B cell (primary cell): ENCODE data around the gene C3orf18. TPM values are rescaled to one million over a fixed set of nuclear protein-coding genes. Genes with fewer than 3 reads are reported as not detected.

Source experiments
- ATAC-seq: fragments of 200-7000 bp; cut with Tn5 transposase; one replicate; pipeline ENCODE4 v1.10.0; 2021; ENCODE audit warnings: low read depth, mild to moderate bottlenecking, moderate number of reproducible peaks, moderate library complexity
- CTCF ChIA-PET: fragments of 350-600 bp; sonication (Branson Sonifier 250); formaldehyde crosslinking; loops from one replicate; lab custom pipeline; 2021; ENCODE audit warnings: antibody characterized with exemption, inconsistent platforms; lab: Charles Lee
- POLR2A ChIA-PET: fragments of 350-600 bp; sonication (Branson Sonifier 250); formaldehyde crosslinking; loops from one replicate; lab custom pipeline; 2021; ENCODE audit warnings: antibody characterized with exemption; lab: Charles Lee
- DNase-seq: peaks from one replicate; pipeline ENCODE4 v3.0.0; 2013
- H2AFZ ChIP-seq: 2 replicates; pipeline ENCODE4 v1.6.1; 2012; ENCODE audit warnings: mild to moderate bottlenecking, low read depth, low read length; ENCODE audit not compliant: insufficient read depth, poor library complexity, severe bottlenecking
- H3K27ac ChIP-seq, 2 donors: 1 replicate in 1 of 2; 2 replicates in 1 of 2; pipeline ENCODE4 v1.5.1; 2012 to 2013; ENCODE audit warnings: low read length in 2 of 2, mild to moderate bottlenecking in 2 of 2, moderate library complexity in 1 of 2
- H3K27me3 ChIP-seq, 4 experiments: fragments of 200-600 bp in 1 of 4; sonication (generic) in 1 of 4; replicated peaks in 1 of 4; 1 replicate in 2 of 4; 2 replicates in 2 of 4; pipeline versions ENCODE4 v1.6.1 to v1.7.0; 2013 to 2016; ENCODE audit warnings: low read length in 3 of 4, mild to moderate bottlenecking in 2 of 4, mixed read lengths in 1 of 4, moderate library complexity in 1 of 4; ENCODE audit not compliant: insufficient read depth in 4 of 4, control insufficient read depth in 3 of 4; ENCODE audit errors: control extremely low read depth in 1 of 4
- H3K36me3 ChIP-seq, 2 experiments: replicated peaks in 1 of 2; 1 replicate in 1 of 2; 2 replicates in 1 of 2; pipeline versions ENCODE4 v1.6.1 to v1.7.1; 2013; ENCODE audit warnings: low read length in 1 of 2; ENCODE audit not compliant: insufficient read depth in 2 of 2, control insufficient read depth in 1 of 2; ENCODE audit errors: control extremely low read depth in 1 of 2, extremely low read depth in 1 of 2
- H3K4me1 ChIP-seq, 2 donors: fragments of 200-600 bp in 1 of 2; sonication (generic) in 1 of 2; 1 replicate in 1 of 2; 2 replicates in 1 of 2; pipeline versions ENCODE4 v1.5.1 to v1.6.1; 2013 to 2017; ENCODE audit warnings: low read length in 2 of 2; ENCODE audit not compliant: control insufficient read depth in 2 of 2, insufficient read depth in 2 of 2
- H3K4me2 ChIP-seq: replicated peaks from 2 replicates; pipeline ENCODE3; 2012; ENCODE audit warnings: mild to moderate bottlenecking, low read depth, low read length; ENCODE audit not compliant: poor library complexity, severe bottlenecking
- H3K4me3 ChIP-seq, 5 experiments: fragments of 200-600 bp in 1 of 5; sonication (generic) in 1 of 5; 1 replicate in 3 of 5; 2 replicates in 2 of 5; pipeline versions ENCODE4 v1.5.1 to v1.7.0; 2011 to 2016; ENCODE audit warnings: low read length in 4 of 5, mild to moderate bottlenecking in 4 of 5, low read depth in 2 of 5, control low read depth in 1 of 5, moderate library complexity in 1 of 5; ENCODE audit not compliant: insufficient read depth in 1 of 5; ENCODE audit errors: control extremely low read depth in 1 of 5, extremely low read depth in 1 of 5
- H3K79me2 ChIP-seq: fragments of 200-600 bp; sonication (generic); one replicate; pipeline ENCODE4 v1.6.0; 2016; ENCODE audit warnings: low read length; ENCODE audit not compliant: control insufficient read depth, insufficient read depth
- H3K9ac ChIP-seq: fragments of 200-600 bp; sonication (generic); 2 replicates; pipeline ENCODE4 v1.6.1; 2017; ENCODE audit warnings: mild to moderate bottlenecking, low read length, moderate library complexity
- H3K9me3 ChIP-seq, 3 donors: one replicate each; pipeline versions ENCODE4 v1.6.1 to v1.7.1; 2013; ENCODE audit warnings: low read length in 2 of 3; ENCODE audit not compliant: control insufficient read depth in 2 of 3, insufficient read depth in 1 of 3; ENCODE audit errors: control extremely low read depth in 1 of 3
- H4K20me1 ChIP-seq: 2 replicates; pipeline ENCODE4 v1.6.0; 2012; ENCODE audit warnings: mild to moderate bottlenecking, low read length; ENCODE audit not compliant: insufficient read depth, control insufficient read depth, poor library complexity, severe bottlenecking
- H3K27ac Mint-ChIP-seq: one replicate; pipeline ENCODE4 v1.8.0; 2021; ENCODE audit warnings: mixed read lengths
- H3K27me3 Mint-ChIP-seq: one replicate; pipeline ENCODE4 v1.8.0; 2021; ENCODE audit warnings: mixed read lengths
- H3K4me1 Mint-ChIP-seq: one replicate; pipeline ENCODE4 v1.8.0; 2021; ENCODE audit warnings: mixed read lengths
- H3K4me3 Mint-ChIP-seq: one replicate; pipeline ENCODE4 v1.8.0; 2021; ENCODE audit warnings: mixed read lengths
- H3K9me3 Mint-ChIP-seq: one replicate; pipeline ENCODE4 v1.8.0; 2022; ENCODE audit warnings: mixed read lengths; ENCODE audit not compliant: insufficient read depth
- EZH2 ChIP-seq: IDR thresholded peaks from 2 replicates; pipeline ENCODE4 v1.6.1; 2012; ENCODE audit warnings: borderline replicate concordance, low read depth, mild to moderate bottlenecking, moderate library complexity, low read length; ENCODE audit not compliant: insufficient read depth, poor library complexity, severe bottlenecking
- WGBS: methylation state at CpG from one replicate; pipeline ENCODE4 v1.1.5; 2013; ENCODE audit warnings: missing lambda C conversion rate; ENCODE audit not compliant: insufficient coverage; 5-methylcytosine and 5-hydroxymethylcytosine counted together
- intact Hi-C: fragments of 100-400 bp; cut with micrococcal nuclease; formaldehyde crosslinking; loops from one replicate; pipeline ENCODE4 v1.10.0; 2022
- polyA plus RNA-seq: library from polyadenylated mRNA; depleted of rRNA; stranded (reverse); fragments of >200 nt; gene quantifications from 2 replicates; pipeline ENCODE4 v1.2.3, GENCODE V29; 2012
- total RNA-seq, 2 donors: library from RNA; stranded (reverse); fragments of 120-200 nt in 1 of 2; gene quantifications; 1 replicate in 1 of 2; 2 replicates in 1 of 2; pipeline versions ENCODE4 v1.2.3 to v1.2.4, GENCODE V29; 2013 to 2022
- TF ChIP-seq, protein P1 (sequence below): fragments of 200-600 bp; IDR thresholded peaks from one replicate; pipeline ENCODE4 v1.8.0; 2022; ENCODE audit warnings: antibody characterized with exemption, mild to moderate bottlenecking

The C3orf18 gene
- total and polyA plus RNA-seq, 2 donors (not counting 1 experiment from before 2014, with no cell fraction given) = 14.3 to 15.4 TPM

DNA sequence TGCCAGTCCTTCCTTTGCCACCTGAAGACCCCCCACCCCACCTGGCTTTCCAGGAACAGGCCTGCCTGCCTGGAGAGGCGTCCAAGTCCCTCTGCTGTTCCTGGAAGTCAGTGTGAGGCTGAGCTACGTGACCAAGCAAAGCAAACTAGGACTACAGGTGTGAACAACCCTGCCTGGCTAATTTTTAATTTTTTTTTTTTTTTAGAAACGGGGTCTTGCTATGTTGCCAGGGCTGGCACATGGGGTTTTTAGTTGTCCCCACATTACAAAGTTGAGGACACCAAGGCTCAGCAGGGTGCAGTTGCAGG lies 19.2 kb upstream of the C3orf18 start:
- no peak overlapping the region for H3K4me3 ChIP-seq
- H3K4me3 Mint-ChIP-seq = no peak overlapping the region
- peaks cover 0 to under 1% of the 10 kb centered on the region in 2 experiments for H3K36me3 ChIP-seq
- no peaks in the 10 kb centered on the region for H3K79me2 ChIP-seq
- no peak overlapping the region for H2AFZ ChIP-seq
- TF ChIP-seq, protein P1, sequence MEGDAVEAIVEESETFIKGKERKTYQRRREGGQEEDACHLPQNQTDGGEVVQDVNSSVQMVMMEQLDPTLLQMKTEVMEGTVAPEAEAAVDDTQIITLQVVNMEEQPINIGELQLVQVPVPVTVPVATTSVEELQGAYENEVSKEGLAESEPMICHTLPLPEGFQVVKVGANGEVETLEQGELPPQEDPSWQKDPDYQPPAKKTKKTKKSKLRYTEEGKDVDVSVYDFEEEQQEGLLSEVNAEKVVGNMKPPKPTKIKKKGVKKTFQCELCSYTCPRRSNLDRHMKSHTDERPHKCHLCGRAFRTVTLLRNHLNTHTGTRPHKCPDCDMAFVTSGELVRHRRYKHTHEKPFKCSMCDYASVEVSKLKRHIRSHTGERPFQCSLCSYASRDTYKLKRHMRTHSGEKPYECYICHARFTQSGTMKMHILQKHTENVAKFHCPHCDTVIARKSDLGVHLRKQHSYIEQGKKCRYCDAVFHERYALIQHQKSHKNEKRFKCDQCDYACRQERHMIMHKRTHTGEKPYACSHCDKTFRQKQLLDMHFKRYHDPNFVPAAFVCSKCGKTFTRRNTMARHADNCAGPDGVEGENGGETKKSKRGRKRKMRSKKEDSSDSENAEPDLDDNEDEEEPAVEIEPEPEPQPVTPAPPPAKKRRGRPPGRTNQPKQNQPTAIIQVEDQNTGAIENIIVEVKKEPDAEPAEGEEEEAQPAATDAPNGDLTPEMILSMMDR = no peak
- no peak for TF ChIP-seq EZH2
- ChIA-PET POLR2A (interaction anchor here (0.5 kb wide), 1 partner anchor 1393 kb away, joined by 5 read pairs; no protein-coding TSS in a partner anchor), CTCF (interaction anchor here (0.7 to 11.1 kb wide), 3 partner anchors 14 to 1704 kb away, joined by 4 to 204 read pairs (median 116); partner anchors contain the start of genes CISH, HEMK1 and MAPKAPK3)
- no peak overlapping the region for H3K4me2 ChIP-seq
- H3K4me1 ChIP-seq = peaks cover 14 to 32% of the 10 kb centered on the region in 2 donors
- H3K9ac ChIP-seq = no peak overlapping the region
- intact Hi-C loops = no loop called here
- 86% methylated on average over 3 of the region's 3 CpGs for WGBS
- H3K4me1 Mint-ChIP-seq = peaks cover 21% of the 10 kb centered on the region
- ATAC-seq (no peak), DNase-seq (no peak)
- H4K20me1 ChIP-seq = no peaks in the 10 kb centered on the region
- no peak overlapping the region for H3K27ac Mint-ChIP-seq
- H3K27me3 ChIP-seq = no peaks in the 10 kb centered on the region
- H3K9me3 ChIP-seq = no peaks in the 10 kb centered on the region
- no peaks in the 10 kb centered on the region for H3K9me3 Mint-ChIP-seq
- no peaks in the 10 kb centered on the region for H3K27me3 Mint-ChIP-seq
- no peak overlapping the region for H3K27ac ChIP-seq

- TF ChIP-seq, protein P1 = no peak
- TF ChIP-seq EZH2 = no peak
- DNase-seq (no peak), ATAC-seq (no peak)
- H3K9me3 ChIP-seq = no peaks in the 10 kb centered on the region
- H3K27me3 ChIP-seq = no peaks in the 10 kb centered on the region
- H3K4me3 ChIP-seq = no peak overlapping the region
- peak overlapping the region; percentile 6 for H3K27ac Mint-ChIP-seq
- H3K4me2 ChIP-seq = no peak overlapping the region
- POLR2A ChIA-PET = interaction anchor here (0.5 kb wide), 1 partner anchor 1393 kb away, joined by 5 read pairs; no protein-coding TSS in a partner anchor
- no peak overlapping the region for H3K4me3 Mint-ChIP-seq
- H3K4me1 ChIP-seq = peaks cover 9 to 26% of the 10 kb centered on the region in 2 donors
- H2AFZ ChIP-seq = no peak overlapping the region
- CTCF ChIA-PET = interaction anchor here (0.7 to 11.1 kb wide), 3 partner anchors 13 to 1705 kb away, joined by 4 to 204 read pairs (median 116); partner anchors contain the start of genes CISH, HEMK1 and MAPKAPK3
- H3K79me2 ChIP-seq = no peaks in the 10 kb centered on the region
- H4K20me1 ChIP-seq = no peaks in the 10 kb centered on the region
- H3K36me3 ChIP-seq = peaks cover 0 to 5% of the 10 kb centered on the region in 2 experiments
- H3K27ac ChIP-seq = no peak overlapping the region
- WGBS = 91% methylated on average over 5 of the region's 6 CpGs
- intact Hi-C loops = no loop called here
- no peaks in the 10 kb centered on the region for H3K27me3 Mint-ChIP-seq
- peaks cover 20% of the 10 kb centered on the region for H3K4me1 Mint-ChIP-seq
- H3K9ac ChIP-seq = no peak overlapping the region
- H3K9me3 Mint-ChIP-seq = no peaks in the 10 kb centered on the region
Observed at GRCh38 chr3:50585919-50586762, 18.6 kb upstream of the C3orf18 start.
